ENCODE data around the gene GUCY1A2.

Gene GUCY1A2

DNA sequence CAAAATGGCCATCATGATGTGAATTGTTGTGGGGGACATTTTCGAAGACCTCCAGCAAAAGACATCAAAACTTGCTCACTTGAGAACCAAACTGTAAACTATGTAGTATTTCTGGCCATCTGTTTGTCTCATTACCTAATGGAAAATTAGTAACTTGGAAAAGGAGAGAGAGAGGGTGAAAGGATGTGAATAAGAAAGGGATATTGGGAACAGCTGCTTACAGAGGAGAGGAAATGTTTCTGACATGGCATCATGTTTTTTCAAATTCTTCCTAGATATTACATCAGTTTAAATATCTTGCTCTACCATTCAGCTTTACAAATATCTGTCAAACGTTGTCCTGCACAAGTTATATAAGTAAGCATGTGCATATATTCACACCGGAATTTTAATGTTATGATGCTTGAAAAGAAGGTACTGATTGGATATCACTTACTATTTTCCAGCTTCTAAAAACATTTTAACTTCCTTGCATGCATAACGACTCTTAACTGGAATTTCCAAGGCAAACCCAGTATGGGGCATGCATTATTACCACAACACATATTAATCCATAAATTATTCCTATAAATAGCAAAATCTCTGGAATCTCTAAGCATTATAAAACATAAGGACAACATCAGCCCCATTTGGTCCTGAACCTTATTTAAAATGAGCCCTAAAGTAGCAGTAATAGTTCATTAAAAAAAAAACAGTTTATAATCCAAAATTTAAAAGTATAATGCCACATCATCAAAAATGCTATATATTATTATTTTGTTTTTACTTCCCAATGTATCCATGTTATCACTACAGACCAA, 20.0 kb downstream of the GUCY1A2 start:
- peak; percentile 19 for DNase-seq (ENCODE audit: low read depth)

DNA sequence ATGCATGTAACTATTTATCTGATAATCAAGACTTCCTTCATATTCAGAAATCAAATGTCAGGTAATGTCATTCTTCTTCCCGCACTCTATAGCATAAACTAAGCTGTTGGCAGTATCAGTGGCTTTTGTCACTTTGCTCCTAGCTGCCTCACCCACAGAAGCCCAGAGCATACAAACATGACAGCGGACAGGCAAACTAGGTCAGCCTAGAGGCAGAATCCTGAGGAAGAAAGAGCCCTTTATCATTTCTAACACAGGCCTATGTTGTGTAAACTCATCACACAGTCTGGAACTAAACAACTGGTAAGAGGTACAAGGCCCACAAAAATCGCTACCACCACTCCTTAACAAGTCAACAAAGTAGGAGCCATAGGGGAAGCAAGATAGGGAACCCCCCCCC, 21.0 kb downstream of the GUCY1A2 start:
- DNase-seq (ENCODE audit: low read depth), result no peak

DNA sequence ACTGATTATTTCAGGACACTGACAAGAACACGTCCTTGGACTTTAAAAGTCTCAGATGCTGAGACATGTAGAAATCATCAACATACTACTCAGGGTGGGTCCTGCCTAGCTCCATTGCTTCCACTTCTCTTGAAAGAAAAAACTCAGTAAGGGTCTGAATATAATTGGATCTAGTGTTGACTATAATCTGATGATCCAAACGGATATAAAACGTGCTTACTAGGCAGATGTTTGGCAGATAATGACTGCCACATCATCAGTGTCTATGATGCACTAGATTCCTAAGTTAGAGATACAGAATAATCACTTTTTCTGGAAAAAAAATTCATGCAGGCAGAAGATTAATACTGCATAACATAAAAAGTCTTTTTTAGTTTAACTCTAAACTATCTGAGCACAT, 21.6 kb downstream of the GUCY1A2 start:
- DNase-seq (ENCODE audit: low read depth), result no peak

DNA sequence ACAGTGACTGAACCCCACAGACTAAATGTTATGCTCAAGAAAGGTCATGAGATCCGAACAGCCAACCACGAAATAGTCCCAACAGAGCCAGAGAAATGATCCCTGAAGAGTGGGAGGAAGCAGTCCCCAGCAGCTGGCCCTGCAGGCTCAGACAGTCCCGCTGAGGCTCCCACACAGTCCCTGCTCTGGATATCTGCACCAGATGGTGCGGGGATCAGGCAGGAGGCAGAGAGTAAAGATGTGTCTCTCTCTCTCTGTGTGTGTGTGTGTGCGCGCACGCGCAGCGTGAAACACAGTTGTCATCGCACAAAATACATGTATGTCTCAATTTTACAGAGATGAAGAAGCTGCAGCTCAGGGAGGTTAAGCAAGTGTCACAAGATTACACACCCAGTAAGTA, 27.9 kb downstream of the GUCY1A2 start:
- DNase-seq (ENCODE audit: low read depth), result no peak

- DNase-seq (ENCODE audit: low read depth), result peak; percentile 34
Observed at GRCh38 chr11:106989078-106989455, 29.2 kb downstream of the GUCY1A2 start.

DNA sequence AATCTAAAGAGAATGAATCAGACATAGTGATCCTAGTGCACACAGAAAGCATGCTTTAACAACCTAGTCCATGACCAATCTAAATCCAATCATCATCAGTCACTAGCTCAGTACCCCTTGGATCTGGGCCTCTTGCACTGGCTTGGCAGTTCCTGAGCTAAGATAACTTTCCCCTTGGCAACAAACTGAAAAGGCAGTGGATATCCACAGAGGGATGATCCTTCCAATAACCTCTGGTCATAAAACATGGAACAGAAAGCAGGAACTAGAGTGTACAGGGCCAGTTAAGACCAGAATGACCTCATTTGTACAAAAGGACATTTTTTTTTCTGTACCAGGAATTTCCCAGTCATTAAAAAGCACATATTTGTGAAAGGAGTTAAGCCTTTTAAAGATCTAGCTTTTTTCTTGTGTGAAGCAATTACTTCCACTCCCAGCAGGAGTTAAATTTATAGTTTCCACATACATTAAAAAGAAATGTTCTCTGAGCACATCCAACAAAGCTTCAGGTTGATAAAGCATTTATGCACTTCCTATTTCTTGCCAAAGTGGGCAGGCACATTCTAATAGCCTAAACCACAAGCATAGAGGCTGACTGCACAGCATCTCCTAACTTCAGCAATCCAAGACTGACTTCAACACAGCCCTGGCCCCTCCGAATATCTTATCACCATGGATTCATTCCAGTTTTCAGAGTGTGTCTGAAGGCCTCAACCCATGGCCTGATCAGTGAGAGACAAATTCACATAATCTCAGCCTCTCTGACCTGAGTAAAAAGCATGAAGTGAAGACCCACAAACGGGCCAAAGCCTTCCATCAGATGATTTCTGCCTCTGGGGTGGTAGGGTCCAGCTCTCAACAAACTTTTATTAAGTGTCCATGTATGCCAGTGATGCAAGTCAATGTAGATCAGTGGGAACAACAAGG, 29.9 kb downstream of the GUCY1A2 start:
- DNase-seq (ENCODE audit: low read depth), result peak; percentile 55

- DNase-seq (ENCODE audit: low read depth), result peak; percentile 3
Observed at GRCh38 chr11:106986673-106987072, 31.6 kb downstream of the GUCY1A2 start.

GRCh38 chr11:106986261-106986660, 32.0 kb downstream of the GUCY1A2 start:
- peak; percentile 68 for DNase-seq (ENCODE audit: low read depth)

GRCh38 chr11:106983991-106984390, 34.3 kb downstream of the GUCY1A2 start:
- no peak for DNase-seq (ENCODE audit: low read depth)

DNA sequence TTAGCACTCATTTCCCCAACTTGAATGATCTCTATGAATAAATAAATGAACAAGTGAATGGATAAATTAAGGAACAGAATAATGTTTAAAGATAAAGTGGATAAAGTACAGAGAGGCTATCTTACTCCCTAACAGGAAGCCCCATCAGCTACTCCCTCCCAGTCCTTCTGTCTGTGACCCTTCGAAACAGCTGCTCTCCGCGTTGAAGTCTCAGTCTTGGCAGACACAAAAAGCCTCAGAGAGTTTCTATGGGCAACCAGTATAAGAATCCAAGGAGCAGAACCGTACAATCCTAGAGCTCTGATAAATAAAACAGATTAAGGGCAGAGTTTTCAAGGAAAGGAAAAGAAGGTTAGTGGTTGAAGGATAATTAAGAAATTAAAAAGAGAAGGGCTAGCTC, 35.0 kb downstream of the GUCY1A2 start:
- no peak for DNase-seq (ENCODE audit: low read depth)

DNA sequence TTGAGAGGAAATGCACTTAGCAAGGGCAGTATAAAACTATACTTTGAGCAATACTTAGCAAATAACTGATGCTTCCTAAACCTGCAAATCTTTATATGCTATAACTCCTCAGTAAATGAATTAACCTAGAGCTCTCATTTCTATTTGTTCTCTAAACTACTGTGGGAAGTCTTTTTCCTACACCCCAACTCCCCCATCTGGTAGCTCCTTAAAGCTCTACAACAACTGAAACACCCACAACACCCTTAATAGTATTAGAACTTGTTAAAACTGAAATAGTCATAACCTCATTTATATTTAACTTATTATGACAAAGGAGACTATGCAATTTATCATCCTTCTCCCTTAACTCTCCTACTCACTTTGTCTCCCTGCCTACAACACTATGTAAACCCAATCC, 43.4 kb downstream of the GUCY1A2 start:
- DNase-seq (ENCODE audit: low read depth), result no peak

DNA sequence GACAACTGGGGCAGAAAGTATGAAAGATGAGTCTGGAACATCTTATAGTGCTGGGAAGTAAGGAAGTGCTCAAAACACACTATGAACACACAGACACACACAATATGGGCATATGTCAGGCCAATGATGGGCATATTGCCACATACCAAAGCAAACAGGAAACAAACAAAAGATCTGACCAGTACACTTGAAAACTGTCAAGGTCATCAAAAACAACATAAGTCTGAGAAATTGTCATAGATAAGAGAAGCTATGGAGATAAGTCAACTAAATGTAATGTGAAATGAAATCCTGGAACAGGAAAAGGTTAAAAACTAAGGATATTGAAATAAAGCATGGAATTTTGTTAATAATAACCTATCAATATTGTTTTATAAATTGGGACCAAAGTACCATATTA, 46.4 kb downstream of the GUCY1A2 start:
- no peak for DNase-seq (ENCODE audit: low read depth)

DNA sequence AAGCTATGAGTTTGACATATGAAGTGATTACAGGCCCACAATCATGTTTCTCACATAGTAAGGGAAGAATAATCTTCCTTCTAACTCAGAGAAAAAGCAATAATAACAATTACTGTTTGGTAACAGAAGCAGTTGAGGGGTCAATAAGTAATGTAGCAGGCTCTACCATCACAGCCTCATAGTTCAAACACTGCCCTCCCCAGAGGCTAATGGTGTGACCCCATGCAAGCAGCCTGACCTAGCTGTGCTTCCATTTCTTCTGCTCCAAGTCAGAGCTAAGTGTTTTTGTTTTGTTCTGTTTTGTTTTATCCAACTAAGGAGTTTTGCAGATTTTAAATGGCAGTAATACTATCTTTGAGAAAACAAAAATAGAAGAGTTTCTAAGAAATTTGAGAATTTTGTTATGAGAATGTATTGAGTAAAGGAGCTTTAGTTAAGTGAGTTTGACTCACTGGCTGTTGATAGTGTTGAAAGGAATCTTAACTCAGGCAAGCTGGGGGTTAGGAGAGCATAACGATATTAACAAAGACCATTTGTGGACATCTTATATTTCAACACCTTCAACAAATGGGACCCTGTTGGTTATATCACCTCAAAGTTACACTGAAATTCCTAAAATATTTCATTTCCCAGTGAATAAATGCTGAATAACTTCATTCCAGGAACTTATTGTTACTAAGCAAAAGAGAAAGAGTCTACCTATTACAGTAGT, 48.5 kb downstream of the GUCY1A2 start:
- DNase-seq (ENCODE audit: low read depth), result no peak

DNA sequence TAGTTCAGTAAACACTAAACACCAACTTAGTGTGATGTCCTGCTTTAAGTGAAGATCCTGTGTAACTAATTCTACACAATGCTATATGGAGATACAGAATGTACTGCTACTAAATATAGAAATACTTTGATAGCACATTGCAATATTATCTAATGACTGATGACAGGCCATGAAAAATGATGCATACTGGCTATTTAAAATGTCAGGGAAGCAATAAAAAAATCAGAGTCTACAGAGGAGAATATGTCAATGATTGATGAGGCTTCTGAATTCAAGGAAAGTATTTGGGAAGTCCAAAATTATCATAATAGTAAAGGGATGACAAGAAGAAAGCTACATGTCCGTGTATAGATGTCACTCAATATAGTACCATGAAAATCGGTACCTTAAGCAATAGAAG, 55.3 kb downstream of the GUCY1A2 start:
- DNase-seq (ENCODE audit: low read depth), result no peak

DNA sequence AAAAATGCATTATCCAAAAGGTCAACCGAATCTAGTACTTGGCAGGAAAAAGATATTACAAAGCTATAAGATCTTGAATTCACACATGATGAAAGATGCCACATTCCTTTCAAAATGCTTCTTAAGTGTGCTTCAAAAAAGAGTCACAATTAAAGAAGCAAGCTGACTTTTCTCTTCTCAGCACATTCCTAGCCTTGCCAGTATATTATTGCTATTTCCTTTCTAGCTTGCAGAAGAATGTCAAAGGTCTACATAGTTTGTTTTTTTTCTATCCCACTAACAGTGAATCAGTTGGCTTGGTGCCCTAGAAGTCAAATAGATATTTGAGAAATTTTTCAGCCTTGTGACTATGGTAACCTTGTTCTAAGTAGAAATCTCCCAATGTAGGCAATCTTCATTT, 56.8 kb downstream of the GUCY1A2 start:
- DNase-seq (ENCODE audit: low read depth), result peak; percentile 83

DNA sequence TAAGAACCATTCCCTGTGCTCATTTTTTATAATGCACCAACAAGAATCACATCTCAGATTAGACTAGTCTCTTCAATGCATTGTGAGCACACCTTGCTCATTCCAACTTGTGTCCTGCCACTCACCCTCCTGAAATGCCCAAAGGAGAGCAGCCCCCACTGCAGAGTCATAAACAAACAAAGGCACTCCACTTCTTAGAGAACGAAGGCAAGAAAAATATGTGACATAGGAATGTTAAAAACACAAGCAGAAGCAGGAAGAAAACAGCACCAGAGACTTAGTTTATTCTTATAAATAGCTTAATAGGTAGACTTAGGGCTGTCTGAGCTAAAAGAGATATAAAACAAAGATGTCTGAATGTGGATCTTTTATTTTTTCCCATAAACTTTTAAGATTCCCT, 57.2 kb downstream of the GUCY1A2 start:
- DNase-seq (ENCODE audit: low read depth), result peak; percentile 4

DNA sequence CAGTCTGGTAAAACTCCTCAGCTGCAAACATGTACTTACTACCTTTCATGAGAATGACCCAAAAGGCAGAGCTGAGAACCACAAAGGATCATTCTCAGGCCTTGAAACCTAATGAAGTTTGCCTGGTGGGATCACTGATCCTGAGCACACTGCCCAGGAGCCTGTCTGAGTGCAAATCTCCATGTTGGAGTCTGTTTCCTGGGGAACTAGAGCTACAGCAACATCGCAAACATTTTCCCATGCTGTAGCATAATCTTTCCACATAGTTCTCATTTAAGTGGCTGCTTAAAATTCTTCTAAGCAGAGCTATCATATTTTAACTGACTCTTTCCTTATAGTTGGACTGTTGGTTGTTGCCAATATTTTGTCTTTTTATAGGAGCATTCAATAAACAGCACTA, 58.5 kb downstream of the GUCY1A2 start:
- DNase-seq (ENCODE audit: low read depth), result no peak

GRCh38 chr11:106959386-106959785, 58.9 kb downstream of the GUCY1A2 start:
- DNase-seq (ENCODE audit: low read depth), result no peak

GRCh38 chr11:106958517-106959248, 59.6 kb downstream of the GUCY1A2 start:
- DNase-seq (ENCODE audit: low read depth), result no peak

DNA sequence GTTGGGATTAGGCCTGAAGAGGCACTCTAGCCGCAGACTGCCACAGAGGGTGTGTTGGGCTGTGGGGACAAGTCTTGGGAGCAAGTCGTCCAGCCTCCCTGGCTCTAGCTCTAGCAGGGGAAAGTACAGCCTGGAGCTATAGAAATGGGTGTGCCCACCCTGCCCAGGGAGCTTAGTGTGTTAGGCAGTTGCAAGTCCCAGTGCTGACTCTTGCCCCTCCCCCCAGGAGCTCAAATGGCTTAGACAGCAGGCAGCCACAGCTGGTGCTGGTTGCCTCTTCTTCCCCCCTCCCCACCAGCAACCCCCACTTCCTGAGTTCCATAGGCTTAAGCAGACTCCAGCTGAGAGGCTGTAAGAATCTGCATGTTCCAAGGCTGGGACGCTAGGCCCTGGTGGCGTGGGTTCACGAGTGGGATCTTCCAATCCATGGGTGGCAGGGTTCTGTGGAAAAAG, 61.2 kb downstream of the GUCY1A2 start:
- DNase-seq (ENCODE audit: low read depth), result no peak

GRCh38 chr11:106950067-106950491, 68.2 kb downstream of the GUCY1A2 start:
- no peak for DNase-seq (ENCODE audit: low read depth)

- DNase-seq (ENCODE audit: low read depth), result no peak
Observed at GRCh38 chr11:106943089-106943488, 75.2 kb downstream of the GUCY1A2 start.
